CD4-positive, alpha-beta T cell (primary cell): ENCODE results near the gene DCAF16. TPM values are rescaled to one million over a fixed set of nuclear protein-coding genes. Genes with fewer than 3 reads are reported as not detected.

Source experiments
- ATAC-seq: fragments of 200-7000 bp; cut with Tn5 transposase; one replicate; pipeline ENCODE4 v1.10.0; 2022; ENCODE audit warnings: mild to moderate bottlenecking; ENCODE audit not compliant: poor library complexity
- CTCF ChIA-PET: fragments of 350-600 bp; sonication (Branson Sonifier 250); formaldehyde crosslinking; loops from one replicate; lab custom pipeline; 2021; ENCODE audit warnings: antibody characterized with exemption, inconsistent platforms; lab: Charles Lee
- POLR2A ChIA-PET: fragments of 350-600 bp; sonication (Branson Sonifier 250); formaldehyde crosslinking; loops from one replicate; lab custom pipeline; 2021; ENCODE audit warnings: antibody characterized with exemption, inconsistent platforms; lab: Charles Lee
- DNase-seq, 14 experiments: peaks; one replicate each; pipeline ENCODE4 v3.0.0-alpha.2; 2013 to 2020; ENCODE audit warnings: mixed read lengths in 2 of 14
- H3K27ac ChIP-seq, 2 donors: one replicate each; pipeline versions ENCODE4 v1.5.1 to v1.7.0; 2013; ENCODE audit warnings: low read length in 2 of 2, low read depth in 1 of 2, mild to moderate bottlenecking in 1 of 2
- H3K27me3 ChIP-seq, 2 experiments: 1 replicate in 1 of 2; 2 replicates in 1 of 2; pipeline versions ENCODE4 v1.6.1 to v1.7.0; 2013; ENCODE audit warnings: low read length in 2 of 2, control low read depth in 1 of 2, mild to moderate bottlenecking in 1 of 2, moderate library complexity in 1 of 2; ENCODE audit not compliant: insufficient read depth in 2 of 2, control insufficient read depth in 1 of 2
- H3K36me3 ChIP-seq: one replicate; pipeline ENCODE4 v1.6.1; 2013; ENCODE audit warnings: low read length, control low read depth; ENCODE audit not compliant: insufficient read depth
- H3K4me1 ChIP-seq: one replicate; pipeline ENCODE4 v1.6.1; 2013; ENCODE audit warnings: low read length, control low read depth; ENCODE audit not compliant: insufficient read depth
- H3K4me3 ChIP-seq: one replicate; pipeline ENCODE4 v1.5.1; 2013; ENCODE audit warnings: mild to moderate bottlenecking, low read length, moderate library complexity
- H3K9me3 ChIP-seq, 2 experiments: 1 replicate in 1 of 2; 2 replicates in 1 of 2; pipeline versions ENCODE4 v1.6.1 to v1.7.0; 2013; ENCODE audit warnings: low read length in 2 of 2, mild to moderate bottlenecking in 2 of 2, control low read depth in 1 of 2, moderate library complexity in 1 of 2; ENCODE audit not compliant: control insufficient read depth in 1 of 2, insufficient read depth in 1 of 2
- H3K27ac Mint-ChIP-seq: one replicate; pipeline ENCODE4 v1.8.0; 2020; ENCODE audit warnings: mixed read lengths
- H3K27me3 Mint-ChIP-seq: one replicate; pipeline ENCODE4 v1.8.0; 2021; ENCODE audit warnings: mixed read lengths
- H3K36me3 Mint-ChIP-seq: one replicate; pipeline ENCODE4 v1.8.0; 2021; ENCODE audit warnings: low read depth, mixed read lengths
- H3K4me1 Mint-ChIP-seq: one replicate; pipeline ENCODE4 v1.8.0; 2021; ENCODE audit warnings: low read depth, mixed read lengths
- H3K4me3 Mint-ChIP-seq: one replicate; pipeline ENCODE4 v1.8.0; 2020; ENCODE audit warnings: mild to moderate bottlenecking, mixed read lengths
- H3K9me3 Mint-ChIP-seq: one replicate; pipeline ENCODE4 v1.8.0; 2020; ENCODE audit warnings: mixed read lengths
- CTCF ChIP-seq: fragments of 200-600 bp; IDR thresholded peaks from one replicate; pipeline ENCODE4 v1.8.0; 2022; ENCODE audit warnings: antibody characterized with exemption, mild to moderate bottlenecking
- intact Hi-C, 2 experiments: fragments of 100-400 bp; cut with DNase I in 1 of 2; cut with micrococcal nuclease in 1 of 2; formaldehyde crosslinking; loops; one replicate each; pipeline versions ENCODE4 v1.15.1 to v1.9.0; 2023 to 2025; cut with DNase I, micrococcal nuclease
- total RNA-seq, 174 experiments: library from RNA in 2 of 174; stranded (reverse) in 2 of 174; gene quantifications; one replicate each; pipeline ENCODE4 v1.2.3 and lab custom pipeline; 2021 to 2026

DCAF16 gene
- total RNA-seq, 2 experiments from 2014 or later: 88.5 to 91.4 TPM

- H3K27ac Mint-ChIP-seq: no peak overlapping the region
- intact Hi-C loops: no loop called here
- DNase-seq: no peak
Observed at GRCh38 chr4:17773135-17773698, 37.3 kb downstream of the DCAF16 start.

GRCh38 chr4:17771284-17771908 lies 39.2 kb downstream of the DCAF16 start:
- H3K4me1 Mint-ChIP-seq: no peaks in the 10 kb centered on the region
- Histone ChIP-seq H3K9me3 (peaks cover 0 to 9% of the 10 kb centered on the region in 2 experiments), H3K27me3 (no peaks in the 10 kb centered on the region), H3K36me3 (no peaks in the 10 kb centered on the region), H3K27ac (no peak overlapping the region), H3K4me3 (no peak overlapping the region), H3K4me1 (no peaks in the 10 kb centered on the region)
- TF ChIP-seq CTCF: no peak
- CTCF ChIA-PET: no interaction called here
- DNase-seq (no peak), ATAC-seq (no peak)
- no peaks in the 10 kb centered on the region for H3K36me3 Mint-ChIP-seq
- H3K27me3 Mint-ChIP-seq: no peaks in the 10 kb centered on the region
- H3K27ac Mint-ChIP-seq: no peak overlapping the region
- no peaks in the 10 kb centered on the region for H3K9me3 Mint-ChIP-seq
- intact Hi-C loops: no loop called here
- POLR2A ChIA-PET: no interaction called here
- no peak overlapping the region for H3K4me3 Mint-ChIP-seq

More at GRCh38 chr4:17773135-17773698, 37.3 kb downstream of the DCAF16 start:
- no peak for ATAC-seq
- ChIA-PET POLR2A (no interaction called here), CTCF (no interaction called here)
- no peaks in the 10 kb centered on the region for H3K27me3 ChIP-seq
- no peak overlapping the region for H3K4me3 ChIP-seq
- H3K27me3 Mint-ChIP-seq: peaks cover 6% of the 10 kb centered on the region
- no peaks in the 10 kb centered on the region for H3K4me1 ChIP-seq
- H3K4me3 Mint-ChIP-seq: no peak overlapping the region
- H3K27ac ChIP-seq: no peak overlapping the region
- no peaks in the 10 kb centered on the region for H3K4me1 Mint-ChIP-seq
- no peaks in the 10 kb centered on the region for H3K36me3 ChIP-seq
- H3K36me3 Mint-ChIP-seq: no peaks in the 10 kb centered on the region
- no peaks in the 10 kb centered on the region for H3K9me3 ChIP-seq
- no peaks in the 10 kb centered on the region for H3K9me3 Mint-ChIP-seq
- no peak for TF ChIP-seq CTCF

GRCh38 chr4:17770845-17771244 lies 39.7 kb downstream of the DCAF16 start:
- H3K27ac Mint-ChIP-seq: no peak overlapping the region
- DNase-seq (no peak), ATAC-seq (no peak)
- H3K27ac ChIP-seq: no peak overlapping the region
- TF ChIP-seq CTCF: no peak
- no peaks in the 10 kb centered on the region for H3K4me1 ChIP-seq
- peaks cover 2% of the 10 kb centered on the region for H3K9me3 Mint-ChIP-seq
- H3K36me3 Mint-ChIP-seq: no peaks in the 10 kb centered on the region
- peaks cover 3% of the 10 kb centered on the region for H3K4me1 Mint-ChIP-seq
- no peak overlapping the region for H3K4me3 Mint-ChIP-seq
- no peaks in the 10 kb centered on the region for H3K36me3 ChIP-seq
- POLR2A ChIA-PET: no interaction called here
- CTCF ChIA-PET: no interaction called here
- peaks cover 0 to 9% of the 10 kb centered on the region in 2 experiments for H3K9me3 ChIP-seq
- H3K4me3 ChIP-seq: no peak overlapping the region
- intact Hi-C loops: no loop called here
- peaks cover 0 to 1% of the 10 kb centered on the region in 2 experiments for H3K27me3 ChIP-seq
- no peaks in the 10 kb centered on the region for H3K27me3 Mint-ChIP-seq
